ENCODE measurements around the gene TBC1D17. TPM values are rescaled to one million over a fixed set of nuclear protein-coding genes. Genes with fewer than 3 reads are reported as not detected.

TBC1D17 gene
- polyA plus RNA-seq, 3 donors: 3.1 to 48.2 (median 4.5) TPM

- peak overlapping the region in 3 of 7 donors; percentile 16 to 74 (median 19) for H3K27ac Mint-ChIP-seq
- H3K27me3 ChIP-seq (ENCODE audit: control insufficient read depth in 2 of 2, insufficient read depth in 2 of 2, low read length in 2 of 2): peaks cover 7 to 12% of the 10 kb centered on the region in 2 donors
- peaks cover 30% of the 10 kb centered on the region for H3K4me1 Mint-ChIP-seq
- peaks cover 4% of the 10 kb centered on the region in 2 donors for H3K9me3 ChIP-seq (replicated peaks in 1 of 2; ENCODE audit: control insufficient read depth in 1 of 2, insufficient read depth in 1 of 2, low read length in 2 of 2)
- H3K79me2 ChIP-seq (ENCODE audit: insufficient read depth, low read length): peaks cover 20% of the 10 kb centered on the region
- no peak overlapping the region for H3K4me2 ChIP-seq (replicated peaks; ENCODE audit: extremely low read depth, low read length, poor library complexity, severe bottlenecking)
- no peak for TF ChIP-seq CTCF (IDR thresholded peaks at IDR 0.05)
- H3K9me3 Mint-ChIP-seq: peaks cover 4 to 8% (median 7%) of the 10 kb centered on the region in 7 donors
- no peak overlapping the region for H3K9ac ChIP-seq (ENCODE audit: insufficient read depth, low read length, poor library complexity, severe bottlenecking)
- H4K20me1 ChIP-seq (ENCODE audit: insufficient read depth, low read length): peaks cover 68% of the 10 kb centered on the region
- H3K36me3 ChIP-seq (replicated peaks in 1 of 2; ENCODE audit: control insufficient read depth in 1 of 2, insufficient read depth in 2 of 2, low read length in 2 of 2): peaks cover 10 to 25% of the 10 kb centered on the region in 2 donors
- no peak overlapping the region for H2AFZ ChIP-seq (ENCODE audit: insufficient read depth, low read depth, low read length, poor library complexity, severe bottlenecking)
- H3K27me3 Mint-ChIP-seq (ENCODE audit: low read depth in 3 of 3): peaks cover 15 to 16% (median 15%) of the 10 kb centered on the region in 3 donors
- peaks cover 17 to 34% of the 10 kb centered on the region in 2 donors for H3K36me3 Mint-ChIP-seq
- H3K27ac ChIP-seq (ENCODE audit: low read depth in 1 of 2, low read length in 2 of 2): no peak overlapping the region
- peak overlapping the region in 1 of 2 donors; percentile 16 for H3K4me3 Mint-ChIP-seq
- WGBS (ENCODE audit: insufficient coverage): 98% methylated on average over 5 of the region's 10 CpGs
- no peak overlapping the region for H3K4me3 ChIP-seq (replicated peaks in 1 of 3; ENCODE audit: low read depth in 2 of 3, low read length in 3 of 3)
- no peak for DNase-seq
- H3K4me1 ChIP-seq (ENCODE audit: control insufficient read depth in 1 of 2, insufficient read depth in 2 of 2, low read length in 2 of 2): peaks cover 20 to 29% of the 10 kb centered on the region in 2 donors
- intact Hi-C loops (cut with micrococcal nuclease): loop anchor here in 1 of 2 donors (5.0 kb wide), 1 partner anchor 37 kb away; the partner anchor contains the start of gene MED25
These were observed 23.6 kb upstream of the TBC1D17 start for GRCh38 chr19:49853852-49854377.

DNA sequence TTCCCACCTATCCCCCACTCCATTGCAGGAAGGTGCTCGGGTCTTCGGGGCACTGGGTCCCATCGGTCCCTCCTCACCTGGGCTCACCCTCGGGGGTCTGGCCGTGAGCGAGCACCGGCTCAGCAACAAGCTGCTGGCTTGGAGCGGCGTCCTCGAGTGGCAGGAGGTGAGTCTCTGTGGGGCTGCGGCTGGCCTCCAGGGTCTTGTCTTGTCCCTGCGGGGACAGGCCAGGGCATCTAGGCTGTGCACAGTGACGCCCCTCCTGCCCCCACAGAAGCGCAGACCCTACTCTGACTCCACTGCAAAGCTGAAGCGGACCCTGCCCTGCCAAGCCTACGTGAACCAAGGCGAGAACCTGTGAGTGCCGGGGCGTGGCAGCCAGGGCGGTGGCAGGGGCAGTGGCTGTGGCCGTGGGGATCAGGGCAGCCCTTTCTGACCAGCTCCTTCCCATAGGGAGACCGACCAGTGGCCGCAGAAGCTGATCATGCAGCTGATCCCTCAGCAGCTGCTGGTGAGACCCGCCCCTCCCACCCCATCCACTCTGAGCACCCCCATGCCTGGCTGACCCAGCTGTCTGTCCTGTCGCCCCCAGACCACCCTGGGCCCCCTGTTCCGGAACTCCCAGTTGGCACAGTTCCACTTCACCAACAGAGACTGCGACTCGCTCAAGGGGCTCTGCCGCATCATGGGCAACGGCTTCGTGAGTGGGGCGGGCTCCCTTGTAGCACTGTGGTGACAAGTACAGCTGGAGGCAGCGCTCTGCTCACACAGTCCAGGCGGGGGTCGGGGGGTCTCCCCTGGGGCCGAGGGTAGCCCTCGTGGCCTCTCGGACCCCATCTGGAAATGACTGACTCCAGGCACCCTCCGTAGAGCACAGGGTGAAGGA, 22.9 kb upstream of the TBC1D17 start:
- Mint-ChIP-seq H3K27me3 (ENCODE audit: low read depth in 3 of 3) (peaks cover 13 to 16% (median 15%) of the 10 kb centered on the region in 3 donors), H3K27ac (no peak overlapping the region), H3K36me3 (peaks cover 18 to 38% of the 10 kb centered on the region in 2 donors), H3K4me1 (peaks cover 26% of the 10 kb centered on the region), H3K9me3 (peaks cover 0 to 5% (median 2%) of the 10 kb centered on the region in 7 donors), H3K4me3 (no peak overlapping the region)
- WGBS (ENCODE audit: insufficient coverage): 94% methylated on average over 34 of the region's 39 CpGs
- DNase-seq: no peak
- peaks cover 0 to 4% of the 10 kb centered on the region in 2 donors for H3K9me3 ChIP-seq (replicated peaks in 1 of 2; ENCODE audit: control insufficient read depth in 1 of 2, insufficient read depth in 1 of 2, low read length in 2 of 2)
- H3K4me3 ChIP-seq (replicated peaks in 1 of 3; ENCODE audit: low read depth in 2 of 3, low read length in 3 of 3): no peak overlapping the region
- H3K9ac ChIP-seq (ENCODE audit: insufficient read depth, low read length, poor library complexity, severe bottlenecking): no peak overlapping the region
- H2AFZ ChIP-seq (ENCODE audit: insufficient read depth, low read depth, low read length, poor library complexity, severe bottlenecking): no peak overlapping the region
- H3K4me1 ChIP-seq (ENCODE audit: control insufficient read depth in 1 of 2, insufficient read depth in 2 of 2, low read length in 2 of 2): peaks cover 15 to 22% of the 10 kb centered on the region in 2 donors
- intact Hi-C loops (cut with micrococcal nuclease): loop anchor here in 1 of 2 donors (5.0 kb wide), 1 partner anchor 37 kb away; the partner anchor contains the start of gene MED25
- no peak for TF ChIP-seq CTCF (IDR thresholded peaks at IDR 0.05)
- peaks cover 15 to 31% of the 10 kb centered on the region in 2 donors for H3K36me3 ChIP-seq (replicated peaks in 1 of 2; ENCODE audit: control insufficient read depth in 1 of 2, insufficient read depth in 2 of 2, low read length in 2 of 2)
- H4K20me1 ChIP-seq (ENCODE audit: insufficient read depth, low read length): peaks cover 74% of the 10 kb centered on the region
- H3K4me2 ChIP-seq (replicated peaks; ENCODE audit: extremely low read depth, low read length, poor library complexity, severe bottlenecking): no peak overlapping the region
- peaks cover 20% of the 10 kb centered on the region for H3K79me2 ChIP-seq (ENCODE audit: insufficient read depth, low read length)
- H3K27me3 ChIP-seq (ENCODE audit: control insufficient read depth in 2 of 2, insufficient read depth in 2 of 2, low read length in 2 of 2): peaks cover 7 to 12% of the 10 kb centered on the region in 2 donors
- H3K27ac ChIP-seq (ENCODE audit: low read depth in 1 of 2, low read length in 2 of 2): no peak overlapping the region
